Endothelial cell of umbilical vein (primary cell): ENCODE measurements around the gene CHST11. TPM values are rescaled to one million over a fixed set of nuclear protein-coding genes. Genes with fewer than 3 reads are reported as not detected.

Source experiments
- BruUV-seq: library from RNA; stranded (reverse); fragments of 400-500 nt; replicated peaks from 2 replicates; lab custom pipeline; 2021; lab: Mats Ljungman, UMichigan
- CTCF ChIA-PET: fragments of 300-600, 350-600 bp; sonication (Branson Sonifier 250); formaldehyde crosslinking; loops from one replicate; lab custom pipeline; 2021; ENCODE audit warnings: antibody characterized with exemption, inconsistent platforms; lab: Charles Lee
- POLR2A ChIA-PET: fragments of 300-600, 350-600 bp; sonication (Branson Sonifier 250); formaldehyde crosslinking; loops from one replicate; lab custom pipeline; 2021; ENCODE audit warnings: antibody characterized with exemption, inconsistent platforms; lab: Charles Lee
- DNase-seq: peaks from one replicate; pipeline ENCODE4 v3.0.0-alpha.2; 2011; ENCODE audit warnings: low read depth, low spot score
- FAIRE-seq: peaks from 2 replicates; lab custom pipeline; 2011; peaks lifted over from hg19 to GRCh38; lab: Jason Lieb, UNC
- H2AFZ ChIP-seq: 2 replicates; pipeline ENCODE4 v1.6.0; 2012; ENCODE audit warnings: low read depth, low read length, control low read depth, inconsistent platforms
- H3K27ac ChIP-seq: 2 replicates; pipeline ENCODE4 v1.5.1; 2011; ENCODE audit warnings: low read depth, mild to moderate bottlenecking, control low read depth, low read length, moderate library complexity; ENCODE audit not compliant: insufficient read depth
- H3K27me3 ChIP-seq, 2 experiments: 2 replicates each; pipeline versions ENCODE4 v1.6.0 to v1.6.1; 2011; ENCODE audit warnings: low read length in 2 of 2, mixed read lengths in 1 of 2; ENCODE audit not compliant: control insufficient read depth in 2 of 2, insufficient read depth in 2 of 2
- H3K36me3 ChIP-seq, 2 experiments: 2 replicates in 1 of 2; 3 replicates in 1 of 2; pipeline ENCODE4 v1.5.1; 2011; ENCODE audit warnings: low read length in 2 of 2, mild to moderate bottlenecking in 1 of 2, moderate library complexity in 1 of 2; ENCODE audit not compliant: control insufficient read depth in 2 of 2, insufficient read depth in 2 of 2; ENCODE audit errors: extremely low read depth in 1 of 2
- H3K4me1 ChIP-seq: 3 replicates; pipeline ENCODE4 v1.5.1; 2011; ENCODE audit warnings: mild to moderate bottlenecking, low read length; ENCODE audit not compliant: control insufficient read depth, insufficient read depth; ENCODE audit errors: extremely low read depth
- H3K4me2 ChIP-seq: 2 replicates; pipeline ENCODE4 v1.6.1; 2011; ENCODE audit warnings: low read length, control low read depth, mixed read lengths; ENCODE audit not compliant: insufficient read depth
- H3K4me3 ChIP-seq, 3 experiments: fragments of 200-600 bp in 1 of 3; sonication (generic), shearing (Covaris generic) in 1 of 3; replicated peaks in 1 of 3; 2 replicates each; pipeline ENCODE4 v1.5.1; 2011 to 2016; ENCODE audit warnings: control low read depth in 3 of 3, low read length in 3 of 3, mild to moderate bottlenecking in 2 of 3, inconsistent platforms in 1 of 3, low read depth in 1 of 3, moderate library complexity in 1 of 3; ENCODE audit not compliant: insufficient read depth in 1 of 3
- H3K79me2 ChIP-seq: 2 replicates; pipeline ENCODE4 v1.6.0; 2012; ENCODE audit warnings: low read length, inconsistent platforms; ENCODE audit not compliant: control insufficient read depth, insufficient read depth
- H3K9ac ChIP-seq: replicated peaks from 2 replicates; pipeline ENCODE3; 2011; ENCODE audit warnings: low read length, control low read depth; ENCODE audit not compliant: insufficient read depth; ENCODE audit errors: extremely low read depth
- H3K9me1 ChIP-seq: replicated peaks from 3 replicates; pipeline ENCODE4 v1.6.0; 2011; ENCODE audit warnings: mild to moderate bottlenecking, low read length; ENCODE audit not compliant: control insufficient read depth, insufficient read depth; ENCODE audit errors: extremely low read depth
- H3K9me3 ChIP-seq: replicated peaks from 2 replicates; pipeline ENCODE4 v1.5.1; 2012; ENCODE audit warnings: low read length, inconsistent platforms; ENCODE audit not compliant: control insufficient read depth, insufficient read depth
- H4K20me1 ChIP-seq: replicated peaks from 2 replicates; pipeline ENCODE3; 2011; ENCODE audit warnings: mild to moderate bottlenecking, low read length; ENCODE audit not compliant: control insufficient read depth, insufficient read depth; ENCODE audit errors: extremely low read depth
- CTCF ChIP-seq, 2 donors: IDR thresholded peaks; 1 replicate in 1 of 2; 2 replicates in 1 of 2; pipeline ENCODE4 v1.5.1; 2011; ENCODE audit warnings: low read length in 2 of 2, mild to moderate bottlenecking in 2 of 2, moderate library complexity in 2 of 2, control low read depth in 1 of 2, inconsistent platforms in 1 of 2, low read depth in 1 of 2; ENCODE audit not compliant: insufficient read depth in 1 of 2; ENCODE audit errors: extremely low read depth in 1 of 2
- EZH2 ChIP-seq: IDR thresholded peaks from 2 replicates; pipeline ENCODE4 v1.6.1; 2012; ENCODE audit warnings: borderline replicate concordance, low read depth, mild to moderate bottlenecking, moderate library complexity, low read length, inconsistent platforms; ENCODE audit not compliant: severe bottlenecking
- FOS ChIP-seq: IDR thresholded peaks from 2 replicates; pipeline ENCODE4 v1.6.1; 2011; ENCODE audit warnings: mild to moderate bottlenecking, low read length, moderate library complexity, borderline replicate concordance; ENCODE audit not compliant: insufficient read depth
- GATA2 ChIP-seq: IDR thresholded peaks from 2 replicates; pipeline ENCODE4 v1.7.0; 2011; ENCODE audit warnings: low read depth, mild to moderate bottlenecking, moderate library complexity, mixed read lengths, low read length; ENCODE audit not compliant: insufficient read length, insufficient read depth
- JUN ChIP-seq: IDR thresholded peaks from 2 replicates; pipeline ENCODE4 v1.6.1; 2011; ENCODE audit warnings: borderline replicate concordance, low read depth; ENCODE audit not compliant: insufficient read length, insufficient read depth
- MAX ChIP-seq: IDR thresholded peaks from 2 replicates; pipeline ENCODE4 v1.6.1; 2011; ENCODE audit not compliant: insufficient read depth, insufficient read length
- MYC ChIP-seq: IDR thresholded peaks from one replicate; pipeline ENCODE4 v1.6.1; 2011; ENCODE audit warnings: mild to moderate bottlenecking, low read depth, low read length
- POLR2A ChIP-seq: IDR thresholded peaks from 2 replicates; pipeline ENCODE4 v1.6.1; 2012; ENCODE audit warnings: low read depth, mild to moderate bottlenecking, control low read depth, low read length
- POLR2AphosphoS5 ChIP-seq: IDR thresholded peaks from 2 replicates; pipeline ENCODE4 v1.6.1; 2012; ENCODE audit warnings: low read depth, mild to moderate bottlenecking, control low read depth, low read length, moderate library complexity; ENCODE audit not compliant: insufficient read depth
- dilution Hi-C: fragments of 300-500 bp; cut with MboI; formaldehyde crosslinking; loops from one replicate; pipeline ENCODE4 v1.15.0; 2019; ENCODE audit warnings: low sequenced_read_pairs; ENCODE audit not compliant: extremely low pct_ligation_motif_present
- intact Hi-C: fragments of 100-400 bp; cut with micrococcal nuclease; formaldehyde crosslinking; loops from one replicate; pipeline ENCODE4 v1.10.0; 2022
- polyA plus RNA-seq, 4 experiments: library from polyadenylated mRNA; depleted of rRNA in 3 of 4; stranded (reverse) in 3 of 4; unstranded in 1 of 4; fragments of >200 nt; gene quantifications; 2 replicates each; pipeline versions ENCODE4 v1.2.1 to v1.2.3, GENCODE V29; 2011 to 2012; ENCODE audit warnings: missing spikeins in 1 of 4
- total RNA-seq: library from RNA; stranded (reverse); gene quantifications from 2 replicates; pipeline ENCODE4 v1.2.3, GENCODE V29; 2021

The CHST11 gene
- total and polyA plus RNA-seq, 2 donors (not counting 3 experiments of a cell fraction or from before 2014, with no cell fraction given), result 19.7 to 20.9 TPM

- FAIRE-seq (no peak), DNase-seq (no peak)
- Histone ChIP-seq H3K27me3 (no peaks in the 10 kb centered on the region), H3K27ac (no peak overlapping the region), H3K9ac (no peak overlapping the region), H3K4me3 (no peak overlapping the region), H3K79me2 (peaks cover 3% of the 10 kb centered on the region), H3K4me2 (no peak overlapping the region), H4K20me1 (no peaks in the 10 kb centered on the region), H3K36me3 (no peaks in the 10 kb centered on the region), H3K4me1 (peaks cover 13% of the 10 kb centered on the region), H2AFZ (no peak overlapping the region), H3K9me1 (no peaks in the 10 kb centered on the region), H3K9me3 (no peaks in the 10 kb centered on the region)
- intact Hi-C loops, result loop anchor here (5.0 kb wide), 1 partner anchor 128 kb away; the partner anchor contains the start of gene CHST11
- TF ChIP-seq CTCF (IDR thresholded peaks at IDR 0.05; ENCODE audit: extremely low read depth in 1 of 2, insufficient read depth in 1 of 2, low read depth in 1 of 2, low read length in 2 of 2), result no peak
- TF ChIP-seq MAX, result no peak
- no peak for TF ChIP-seq MYC
- ChIA-PET CTCF (no interaction called here), POLR2A (no interaction called here)
- dilution Hi-C loops, result no loop called here
- no TSS peak for BruUV-seq
Observed at GRCh38 chr12:104585448-104586055, 128.8 kb downstream of the CHST11 start.

GRCh38 chr12:104586351-104586919 lies 129.7 kb downstream of the CHST11 start:
- DNase-seq (no peak), FAIRE-seq (no peak)
- Histone ChIP-seq H3K9ac (no peak overlapping the region), H2AFZ (no peak overlapping the region), H3K9me3 (no peaks in the 10 kb centered on the region), H3K4me2 (no peak overlapping the region), H4K20me1 (no peaks in the 10 kb centered on the region), H3K4me3 (no peak overlapping the region), H3K27me3 (no peaks in the 10 kb centered on the region), H3K9me1 (no peaks in the 10 kb centered on the region), H3K36me3 (no peaks in the 10 kb centered on the region), H3K27ac (no peak overlapping the region), H3K4me1 (peaks cover 13% of the 10 kb centered on the region), H3K79me2 (peaks cover 3% of the 10 kb centered on the region)
- dilution Hi-C loops, result no loop called here
- TF ChIP-seq GATA2, result no peak
- no peak for TF ChIP-seq JUN
- no peak for TF ChIP-seq MAX
- TF ChIP-seq MYC, result no peak
- TF ChIP-seq CTCF (IDR thresholded peaks at IDR 0.05; ENCODE audit: extremely low read depth in 1 of 2, insufficient read depth in 1 of 2, low read depth in 1 of 2, low read length in 2 of 2), result no peak
- TF ChIP-seq POLR2A, result no peak
- TF ChIP-seq FOS, result no peak
- TF ChIP-seq POLR2AphosphoS5, result no peak
- TF ChIP-seq EZH2, result no peak
- BruUV-seq, result no TSS peak
- ChIA-PET POLR2A (no interaction called here), CTCF (no interaction called here)
- intact Hi-C loops, result loop anchor here (5.0 kb wide), 1 partner anchor 129 kb away; the partner anchor contains the start of gene CHST11
